ENCODE data around the gene FAM163B.
"Not testable (repeated sequence)": the region's sequence is repeated elsewhere in the genome, so short reads cannot be mapped to it uniquely, and the experiment has no call there.

Gene FAM163B

GRCh38 chr9:133639613-133640012, 30.4 kb upstream of the FAM163B start:
- no peak for DNase-seq

GRCh38 chr9:133638711-133639110, 29.5 kb upstream of the FAM163B start:
- no peak for DNase-seq

GRCh38 chr9:133638076-133638475, 28.9 kb upstream of the FAM163B start:
- no peak for DNase-seq

- DNase-seq, result no peak
Observed at GRCh38 chr9:133637451-133638055, 28.4 kb upstream of the FAM163B start.

GRCh38 chr9:133636902-133637301, 27.7 kb upstream of the FAM163B start:
- no peak for DNase-seq

GRCh38 chr9:133635533-133636531, 26.6 kb upstream of the FAM163B start, which contains the start of gene DBH:
Gene DBH (plus strand): TSS chr9:133636363. CDS start chr9:133636372, 9 bp downstream.
- DNase-seq, result no peak

GRCh38 chr9:133635098-133635497, 25.9 kb upstream of the FAM163B start:
- no peak for DNase-seq

- DNase-seq, result no peak
Observed at GRCh38 chr9:133634081-133634691, 25.0 kb upstream of the FAM163B start.

- no peak for DNase-seq
Observed at GRCh38 chr9:133633681-133634080, 24.5 kb upstream of the FAM163B start.

- DNase-seq, result no peak
Observed at GRCh38 chr9:133632806-133633680, 23.9 kb upstream of the FAM163B start.

GRCh38 chr9:133631111-133631510, 21.9 kb upstream of the FAM163B start:
- DNase-seq, result no peak

- no peak for DNase-seq
Observed at GRCh38 chr9:133629221-133630110, 20.3 kb upstream of the FAM163B start.

- no peak for DNase-seq
Observed at GRCh38 chr9:133628766-133629165, 19.6 kb upstream of the FAM163B start.

GRCh38 chr9:133627341-133627740, 18.2 kb upstream of the FAM163B start:
- no peak for DNase-seq

- not testable (repeated sequence) for DNase-seq
Observed at GRCh38 chr9:133626008-133626407, 16.8 kb upstream of the FAM163B start.

- no peak for DNase-seq
Observed at GRCh38 chr9:133622555-133622954, 13.4 kb upstream of the FAM163B start.

- DNase-seq, result no peak
Observed at GRCh38 chr9:133621725-133622267, 12.6 kb upstream of the FAM163B start.

GRCh38 chr9:133619791-133620190, 10.6 kb upstream of the FAM163B start:
- peak; percentile 16 for DNase-seq

- no peak for DNase-seq
Observed at GRCh38 chr9:133618726-133619125, 9.5 kb upstream of the FAM163B start.

GRCh38 chr9:133616643-133617405, 7.6 kb upstream of the FAM163B start:
- DNase-seq, result no peak
